HepG2 (cell line): Measurements from ENCODE around the gene PIP4K2B. TPM values are rescaled to one million over a fixed set of nuclear protein-coding genes. Genes with fewer than 3 reads are reported as not detected.
A peak's percentile ranks its signal among the peaks of the same experiment; 100 is the strongest.

ENCODE experiments used
- ADNP ChIP-seq: sonication (generic); formaldehyde crosslinking; IDR thresholded peaks from 2 replicates; pipeline ENCODE4 v1.4.0; 2020; ENCODE audit warnings: missing genetic modification reagents
- BCL6 ChIP-seq: IDR thresholded peaks from 2 replicates; pipeline ENCODE4 v1.6.1; 2016; ENCODE audit warnings: missing genetic modification reagents, missing compliant biosample characterization
- BRCA1 ChIP-seq: sonication (generic); formaldehyde crosslinking; IDR thresholded peaks from 2 replicates; pipeline ENCODE4 v1.4.0; 2020; ENCODE audit warnings: missing genetic modification reagents
- CEBPG ChIP-seq: IDR thresholded peaks from 2 replicates; pipeline ENCODE4 v1.6.1; 2016
- ELK4 ChIP-seq: sonication (generic); formaldehyde crosslinking; IDR thresholded peaks from 2 replicates; pipeline ENCODE4 v1.9.0; 2021; ENCODE audit warnings: missing genetic modification reagents, borderline replicate concordance
- FOSL2 ChIP-seq: sonication (generic); formaldehyde crosslinking; IDR thresholded peaks from 2 replicates; pipeline ENCODE4 v1.4.0; 2020; ENCODE audit warnings: missing genetic modification reagents
- FOXA1 ChIP-seq, 2 experiments: fragments of 450-650 bp in 1 of 2; sonication (generic) in 1 of 2; formaldehyde crosslinking in 1 of 2; IDR thresholded peaks; 2 replicates each; pipeline versions ENCODE4 v1.4.0 to v1.6.1; 2016 to 2020; ENCODE audit warnings: missing genetic modification reagents in 1 of 2
- GTF2F1 ChIP-seq: fragments of 150-350 bp; IDR thresholded peaks from 2 replicates; pipeline ENCODE4 v1.6.1; 2014; ENCODE audit warnings: low read length
- ISL2 ChIP-seq: sonication (generic); formaldehyde crosslinking; IDR thresholded peaks from 2 replicates; pipeline ENCODE4 v1.5.0; 2020; ENCODE audit warnings: missing genetic modification reagents
- MAFG ChIP-seq: sonication (generic); formaldehyde crosslinking; IDR thresholded peaks from 2 replicates; pipeline ENCODE4 v1.5.1; 2020; ENCODE audit warnings: mild to moderate bottlenecking, missing genetic modification reagents
- NFE2L1 ChIP-seq: sonication (generic); formaldehyde crosslinking; IDR thresholded peaks from 2 replicates; pipeline ENCODE4 v1.4.0; 2020; ENCODE audit warnings: missing genetic modification reagents, mild to moderate bottlenecking, borderline replicate concordance
- RNF219 ChIP-seq: sonication (generic); formaldehyde crosslinking; IDR thresholded peaks from 2 replicates; pipeline ENCODE4 v1.5.0; 2020; ENCODE audit warnings: mild to moderate bottlenecking, missing genetic modification reagents
- SIX4 ChIP-seq: sonication (generic); formaldehyde crosslinking; IDR thresholded peaks from 2 replicates; pipeline ENCODE4 v1.4.0; 2020; ENCODE audit warnings: missing genetic modification reagents
- SP140L ChIP-seq: sonication (generic); formaldehyde crosslinking; IDR thresholded peaks from 2 replicates; pipeline ENCODE4 v1.4.0; 2020; ENCODE audit warnings: missing genetic modification reagents, borderline replicate concordance
- TRIM24 ChIP-seq: sonication (generic); formaldehyde crosslinking; IDR thresholded peaks from 2 replicates; pipeline ENCODE4 v1.8.0; 2022; ENCODE audit warnings: mild to moderate bottlenecking, missing genetic modification reagents
- ZBTB3 ChIP-seq: sonication (generic); formaldehyde crosslinking; IDR thresholded peaks from 2 replicates; pipeline ENCODE4 v1.4.0; 2020; ENCODE audit warnings: low read depth, mild to moderate bottlenecking, moderate library complexity, missing genetic modification reagents, borderline replicate concordance
- ZFAT ChIP-seq: sonication (generic); formaldehyde crosslinking; conservative IDR thresholded peaks from 2 replicates; pipeline ENCODE4 v1.8.1; 2023; ENCODE audit warnings: missing genetic modification reagents, inconsistent platforms
- ZNF18 ChIP-seq: sonication (generic); formaldehyde crosslinking; IDR thresholded peaks from 2 replicates; pipeline ENCODE4 v1.8.0; 2022; ENCODE audit warnings: mild to moderate bottlenecking, missing genetic modification reagents; ENCODE audit not compliant: insufficient replicate concordance
- ZNF20 ChIP-seq: sonication (generic); formaldehyde crosslinking; IDR thresholded peaks from 2 replicates; pipeline ENCODE4 v1.4.0; 2020; ENCODE audit warnings: mild to moderate bottlenecking, moderate library complexity, missing genetic modification reagents
- ZNF354B ChIP-seq: sonication (generic); formaldehyde crosslinking; IDR thresholded peaks from 2 replicates; pipeline ENCODE4 v1.8.0; 2022; ENCODE audit warnings: mild to moderate bottlenecking, missing genetic modification reagents
- ZNF367 ChIP-seq: sonication (generic); formaldehyde crosslinking; IDR thresholded peaks from 2 replicates; pipeline ENCODE4 v1.4.0; 2020; ENCODE audit warnings: missing genetic modification reagents, borderline replicate concordance
- ZNF414 ChIP-seq: sonication (generic); formaldehyde crosslinking; IDR thresholded peaks from 2 replicates; pipeline ENCODE4 v1.5.0; 2020; ENCODE audit warnings: missing genetic modification reagents
- ZNF563 ChIP-seq: sonication (generic); formaldehyde crosslinking; IDR thresholded peaks from 2 replicates; pipeline ENCODE4 v1.8.0; 2022; ENCODE audit warnings: mild to moderate bottlenecking, moderate library complexity, missing genetic modification reagents
- ZNF766 ChIP-seq: sonication (generic); formaldehyde crosslinking; IDR thresholded peaks from 2 replicates; pipeline ENCODE4 v1.5.0; 2020; ENCODE audit warnings: missing genetic modification reagents, borderline replicate concordance
- ZNF891 ChIP-seq: sonication (generic); formaldehyde crosslinking; IDR thresholded peaks from 2 replicates; pipeline ENCODE4 v1.5.0; 2020; ENCODE audit warnings: mild to moderate bottlenecking, missing genetic modification reagents
- polyA plus RNA-seq, 8 experiments: library from polyadenylated mRNA; depleted of rRNA in 3 of 8; stranded (reverse) in 7 of 8; unstranded in 1 of 8; fragments of >200 nt; fragmentation: Illumina TruSeq in 4 of 8; extraction: Trizol in 4 of 8; gene quantifications; 2 replicates each; pipeline versions ENCODE4 v1.2.1 to v1.2.3, GENCODE V29; 2011 to 2016; ENCODE audit warnings: low read depth in 4 of 8, missing spikeins in 1 of 8, mixed read lengths in 1 of 8; ENCODE audit not compliant: insufficient read depth in 1 of 8
- total RNA-seq, 5 experiments: library from RNA; depleted of rRNA; stranded (reverse); fragments of >200 nt; fragmentation: Illumina TruSeq; extraction: Trizol; gene quantifications; 2 replicates each; pipeline ENCODE4 v1.2.3, GENCODE V29; 2016; ENCODE audit warnings: low read depth in 1 of 5

Gene PIP4K2B
- total and polyA plus RNA-seq, 2 of the 13 experiments (the other 11 are each of a cell fraction or from before 2014, with no cell fraction given) = 20.4 to 54.0 TPM

- no peak for TF ChIP-seq RNF219
- TF ChIP-seq ZFAT (CRISPR knock-in tag) = no peak
- TF ChIP-seq SP140L (CRISPR knock-in tag) = no peak; the same call in 1 of the 2 replicates
- peak; percentile 100 for TF ChIP-seq NFE2L1 (CRISPR knock-in tag)
- peak; percentile 98 for TF ChIP-seq ZBTB3 (CRISPR knock-in tag)
- TF ChIP-seq MAFG (CRISPR knock-in tag) = peak; percentile 79
- peak; percentile 75 for TF ChIP-seq ISL2
- TF ChIP-seq BCL6 (CRISPR knock-in tag) = peak; percentile 89
- TF ChIP-seq CEBPG (CRISPR knock-in tag) = peak; percentile 85
- no peak for TF ChIP-seq FOXA1 (IDR thresholded peaks at IDR 0.05)
- peak; percentile 73 for TF ChIP-seq FOXA1 (CRISPR knock-in tag; IDR thresholded peaks at IDR 0.05)
- no peak for TF ChIP-seq TRIM24 (CRISPR knock-in tag)
- peak; percentile 89 for TF ChIP-seq GTF2F1
- TF ChIP-seq ZNF891 (CRISPR knock-in tag) = peak; percentile 92
- peak; percentile 95 for TF ChIP-seq ZNF18 (CRISPR knock-in tag)
- TF ChIP-seq ZNF766 (CRISPR knock-in tag) = no peak; the same call in 1 of the 2 replicates
- peak; percentile 85 for TF ChIP-seq FOSL2
- peak; percentile 63 for TF ChIP-seq ZNF563 (CRISPR knock-in tag)
- peak; percentile 96 for TF ChIP-seq ZNF414 (CRISPR knock-in tag)
- TF ChIP-seq ZNF354B (CRISPR knock-in tag) = peak; percentile 20; the same call in 1 of the 2 replicates
- no peak for TF ChIP-seq ZNF367 (CRISPR knock-in tag)
- no peak for TF ChIP-seq BRCA1 (CRISPR knock-in tag)
- TF ChIP-seq ZNF20 (CRISPR knock-in tag) = no peak
- TF ChIP-seq ELK4 (CRISPR knock-in tag) = peak; percentile 92; the same call in 1 of the 2 replicates
- peak; percentile 91 for TF ChIP-seq SIX4 (CRISPR knock-in tag)
- no peak for TF ChIP-seq ADNP
Measured at GRCh38 chr17:38824899-38825761, 25.8 kb upstream of the PIP4K2B start, which contains the start of gene CWC25 (continued).
